ENCODE data around the gene CRYBG2. TPM values are rescaled to one million over a fixed set of nuclear protein-coding genes. Genes with fewer than 3 reads are reported as not detected.

Gene CRYBG2
- total and polyA plus RNA-seq, 2 of the 8 experiments (the other 6 are each of a cell fraction or from before 2014, with no cell fraction given) = 14.2 to 17.0 TPM

DNA sequence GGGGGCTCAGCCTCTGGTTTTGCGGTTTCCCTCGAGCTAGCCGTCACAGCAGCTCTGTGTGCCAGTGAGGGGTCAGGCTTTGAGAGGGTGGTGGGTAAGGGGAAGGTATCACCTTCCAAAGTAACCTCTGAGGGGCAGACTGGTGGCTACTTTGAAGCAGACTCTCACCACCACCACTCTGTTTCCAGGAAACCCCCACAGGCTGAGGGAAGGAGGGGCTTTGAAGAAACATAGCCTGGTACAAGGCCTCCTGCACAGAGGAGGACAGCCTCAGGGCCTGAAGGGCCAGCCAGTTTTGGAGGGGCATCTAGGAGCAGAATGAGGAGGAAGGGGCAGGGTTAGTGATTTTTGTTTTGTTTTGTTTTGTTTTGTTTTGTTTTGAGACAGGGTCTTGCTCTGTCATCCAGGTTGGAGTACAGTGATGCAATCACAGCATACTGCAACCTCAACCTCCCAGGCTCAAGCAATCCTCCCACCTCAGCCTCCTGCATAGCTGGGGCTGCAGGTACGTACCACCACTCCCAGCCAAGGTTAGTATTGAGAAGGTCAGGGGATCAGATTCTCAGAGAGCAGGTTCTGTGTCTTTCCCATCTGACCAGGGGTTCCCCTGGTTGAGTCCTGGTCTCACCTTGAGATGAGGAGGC lies 35.8 kb upstream of the CRYBG2 start:
- H2BK20ac ChIP-seq (ENCODE audit: low read length) = no peak overlapping the region
- no peaks in the 10 kb centered on the region for H3K9me3 ChIP-seq (ENCODE audit: insufficient read depth in 2 of 2, low read depth in 1 of 2, low read length in 1 of 2)
- no peak overlapping the region for H3K14ac ChIP-seq (ENCODE audit: insufficient read length)
- WGBS, 2 experiments (ENCODE audit: extremely low coverage in 1 of 2, insufficient coverage in 1 of 2, insufficient read length in 1 of 2, insufficient replicate concordance in 2 of 2, low coverage in 1 of 2, low lambda C conversion rate in 2 of 2, missing lambda C conversion rate in 1 of 2) = 82% methylated on average over 4 of the region's 4 CpGs; no CpG with 5 or more reads in 1 of the 2 experiments
- no peak overlapping the region for H4K91ac ChIP-seq (replicated peaks; ENCODE audit: insufficient read length, low read length)
- no peak overlapping the region for H2AFZ ChIP-seq (ENCODE audit: low read length)
- no peak overlapping the region for H3K56ac ChIP-seq (replicated peaks; ENCODE audit: insufficient read length, low read depth, low read length)
- no peak for DNase-seq (ENCODE audit: low read depth in 1 of 2, low spot score in 2 of 2)
- no peaks in the 10 kb centered on the region; the same call in 1 of the 2 replicates for H3K79me1 ChIP-seq (ENCODE audit: low read depth, low read length)
- H3K36me3 ChIP-seq (ENCODE audit: control insufficient read depth in 2 of 4, insufficient read depth in 4 of 4, low read length in 3 of 4) = no peaks in the 10 kb centered on the region
- no peak overlapping the region for H3K4ac ChIP-seq (replicated peaks; ENCODE audit: insufficient read length, low read depth, low read length)
- peaks cover 1 to 10% (median 3%) of the 10 kb centered on the region in 4 experiments; a peak in 6 of 7 replicates for H3K4me1 ChIP-seq (replicated peaks in 1 of 4; ENCODE audit: control insufficient read depth in 3 of 4, insufficient read depth in 4 of 4, low read length in 3 of 4)
- H3K9ac ChIP-seq (replicated peaks in 1 of 4; ENCODE audit: extremely low read depth in 1 of 4, low read depth in 3 of 4, low read length in 3 of 4) = no peak overlapping the region
- CTCF ChIA-PET (ENCODE audit: partially characterized antibody) = interaction anchor here (0.8 to 9.4 kb wide), 10 partner anchors 10 to 115 kb away, joined by 3 to 90 read pairs (median 12); no protein-coding TSS in a partner anchor
- no peak overlapping the region for H3K4me3 ChIP-seq (ENCODE audit: extremely low read depth in 1 of 4, insufficient read depth in 2 of 4, low read depth in 3 of 4, low read length in 4 of 4)
- H4K20me1 ChIP-seq (replicated peaks in 1 of 2; ENCODE audit: control insufficient read depth in 1 of 2, insufficient read depth in 2 of 2, low read length in 2 of 2) = no peaks in the 10 kb centered on the region
- no peak overlapping the region for H3K27ac ChIP-seq (ENCODE audit: low read depth, low read length)
- H3K18ac ChIP-seq (ENCODE audit: extremely low read depth, low read length) = no peak overlapping the region; the same call in 1 of the 2 replicates
- H2BK120ac ChIP-seq (replicated peaks; ENCODE audit: low read depth, low read length) = no peak overlapping the region
- H3K23ac ChIP-seq (ENCODE audit: insufficient read length) = no peak overlapping the region
- no peak overlapping the region for H2BK15ac ChIP-seq (ENCODE audit: low read length)
- H3K23me2 ChIP-seq (ENCODE audit: low read depth, low read length) = no peaks in the 10 kb centered on the region; the same call in 1 of the 2 replicates
- H2BK5ac ChIP-seq (ENCODE audit: low read depth, low read length) = no peak overlapping the region
- no peak overlapping the region for H3K4me2 ChIP-seq (ENCODE audit: insufficient read depth in 1 of 2, low read depth in 2 of 2, low read length in 2 of 2)
- H2BK12ac ChIP-seq (ENCODE audit: low read depth, low read length) = peak overlapping the region; percentile 29; the same call in 1 of the 2 replicates
- no peak overlapping the region for H4K5ac ChIP-seq (ENCODE audit: insufficient read length, low read depth, low read length)
- H3K27me3 ChIP-seq (replicated peaks in 1 of 4; ENCODE audit: control insufficient read depth in 3 of 4, extremely low read depth in 1 of 4, insufficient read depth in 3 of 4, low read length in 3 of 4) = no peaks in the 10 kb centered on the region
- no peak overlapping the region for H2AK5ac ChIP-seq (ENCODE audit: low read depth, low read length)
- FAIRE-seq = no peak
- POLR2A ChIA-PET (ENCODE audit: partially characterized antibody) = interaction anchor here (12.4 to 15.3 kb wide), 2 partner anchors 21 to 28 kb away, joined by 95 to 166 read pairs; partner anchors contain the start of gene LIN28A
- no peak overlapping the region; the same call in 1 of the 2 replicates for H4K8ac ChIP-seq (ENCODE audit: extremely low read depth, insufficient read depth, low read length)
- no peaks in the 10 kb centered on the region for H3K79me2 ChIP-seq (ENCODE audit: control insufficient read depth in 1 of 2, insufficient read depth in 2 of 2, low read length in 2 of 2)
- TF ChIP-seq EGR1 (IDR thresholded peaks at IDR 0.05; ENCODE audit: borderline replicate concordance, low read depth, low read length) (no peak), SP1 (IDR thresholded peaks at IDR 0.05; ENCODE audit: low read depth, low read length) (no peak), KDM5A (IDR thresholded peaks at IDR 0.05; ENCODE audit: low read length) (no peak), NANOG (IDR thresholded peaks at IDR 0.05; ENCODE audit: insufficient read depth, low read depth, low read length, poor library complexity, severe bottlenecking) (no peak), RFX5 (IDR thresholded peaks at IDR 0.05; ENCODE audit: borderline replicate concordance, low read depth, low read length) (no peak), SUZ12 (IDR thresholded peaks at IDR 0.05; ENCODE audit: low read length) (no peak), RAD21 (IDR thresholded peaks at IDR 0.05 in 1 of 2, conservative IDR thresholded peaks at IDR 0.05 in 1 of 2; ENCODE audit: low read depth in 2 of 2, low read length in 2 of 2) (no peak), GABPA (IDR thresholded peaks at IDR 0.05; ENCODE audit: borderline replicate concordance, insufficient read depth, low read length) (no peak), CTBP2 (IDR thresholded peaks at IDR 0.05; ENCODE audit: borderline replicate concordance, insufficient read depth, insufficient read length, low read length) (no peak), TAF1 (IDR thresholded peaks at IDR 0.05; ENCODE audit: low read depth, low read length) (no peak)
